ENCODE results near the gene AHRR. TPM values are rescaled to one million over a fixed set of nuclear protein-coding genes. Genes with fewer than 3 reads are reported as not detected.

AHRR gene
- total RNA-seq, 1 experiment from 2014 or later, result 3.0 TPM

- peak; percentile 80 for DNase-seq (ENCODE audit: low spot score)
Observed at GRCh38 chr5:442335-443238, 121.1 kb downstream of the AHRR start, which contains the start of gene EXOC3. Gene EXOC3 (plus strand): TSS chr5:443176. CDS start chr5:446206, 3,030 bp downstream.

GRCh38 chr5:443239-444151 lies 122.0 kb downstream of the AHRR start:
- DNase-seq (ENCODE audit: low spot score), result peak; percentile 41

- no peak for DNase-seq (ENCODE audit: low spot score)
Observed at GRCh38 chr5:444226-444625, 122.7 kb downstream of the AHRR start.

GRCh38 chr5:445591-445990 lies 124.1 kb downstream of the AHRR start:
- DNase-seq (ENCODE audit: low spot score), result no peak

GRCh38 chr5:446066-446882 lies 124.8 kb downstream of the AHRR start:
- DNase-seq (ENCODE audit: low spot score), result no peak

- peak; percentile 67 for DNase-seq (ENCODE audit: low spot score)
Observed at GRCh38 chr5:446883-447263, 125.4 kb downstream of the AHRR start.

- no peak for DNase-seq (ENCODE audit: low spot score)
Observed at GRCh38 chr5:447501-447900, 126.0 kb downstream of the AHRR start.

- no peak for DNase-seq (ENCODE audit: low spot score)
Observed at GRCh38 chr5:448061-448765, 126.7 kb downstream of the AHRR start.

GRCh38 chr5:448766-449090 lies 127.2 kb downstream of the AHRR start:
- DNase-seq (ENCODE audit: low spot score), result no peak

- DNase-seq (ENCODE audit: low spot score), result no peak
Observed at GRCh38 chr5:449151-449550, 127.6 kb downstream of the AHRR start.

GRCh38 chr5:451587-452458 lies 130.3 kb downstream of the AHRR start:
- no peak for DNase-seq (ENCODE audit: low spot score)

GRCh38 chr5:452978-453710 lies 131.6 kb downstream of the AHRR start:
- no peak for DNase-seq (ENCODE audit: low spot score)

- DNase-seq (ENCODE audit: low spot score), result no peak
Observed at GRCh38 chr5:453725-454481, 132.4 kb downstream of the AHRR start.

- DNase-seq (ENCODE audit: low spot score), result no peak
Observed at GRCh38 chr5:454936-455335, 133.4 kb downstream of the AHRR start.

GRCh38 chr5:455806-456205 lies 134.3 kb downstream of the AHRR start:
- no peak for DNase-seq (ENCODE audit: low spot score)

- no peak for DNase-seq (ENCODE audit: low spot score)
Observed at GRCh38 chr5:456351-457194, 135.1 kb downstream of the AHRR start.

- DNase-seq (ENCODE audit: low spot score), result no peak
Observed at GRCh38 chr5:457195-457961, 135.9 kb downstream of the AHRR start.
